Measurements from ENCODE around the gene SORL1.

DNA sequence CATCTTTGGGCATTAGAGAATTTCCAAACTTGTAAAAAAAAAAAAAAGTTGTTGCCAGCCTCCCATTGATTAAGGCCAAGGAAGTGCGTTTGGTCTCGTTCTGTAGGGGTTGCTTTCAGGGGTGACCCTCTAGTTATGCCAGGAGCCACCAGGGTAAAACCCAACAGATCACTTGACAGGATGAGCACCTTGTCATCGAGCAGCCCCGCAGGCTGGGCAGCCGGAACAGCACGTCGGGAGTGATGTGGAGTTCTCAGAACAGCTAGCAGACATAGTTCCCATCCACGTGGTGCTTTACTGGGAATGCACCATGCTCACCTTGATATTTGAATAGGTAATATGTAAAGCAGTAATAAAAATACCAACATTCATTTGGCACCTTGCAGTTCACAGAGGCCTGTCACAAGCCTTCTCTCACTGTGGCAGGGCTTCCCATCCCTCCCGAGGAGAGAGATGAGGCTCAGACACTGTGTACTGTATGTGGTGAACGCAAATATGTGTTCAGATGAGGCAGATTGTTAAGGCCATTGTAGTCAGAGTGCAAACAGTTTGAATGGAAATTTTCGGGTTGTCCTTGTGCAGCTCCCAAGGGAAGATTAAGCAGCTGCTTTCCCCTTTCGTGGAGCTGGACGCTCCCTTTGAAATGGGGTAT, 71.6 kb downstream of the SORL1 start:
- TF ChIP-seq, protein P1, sequence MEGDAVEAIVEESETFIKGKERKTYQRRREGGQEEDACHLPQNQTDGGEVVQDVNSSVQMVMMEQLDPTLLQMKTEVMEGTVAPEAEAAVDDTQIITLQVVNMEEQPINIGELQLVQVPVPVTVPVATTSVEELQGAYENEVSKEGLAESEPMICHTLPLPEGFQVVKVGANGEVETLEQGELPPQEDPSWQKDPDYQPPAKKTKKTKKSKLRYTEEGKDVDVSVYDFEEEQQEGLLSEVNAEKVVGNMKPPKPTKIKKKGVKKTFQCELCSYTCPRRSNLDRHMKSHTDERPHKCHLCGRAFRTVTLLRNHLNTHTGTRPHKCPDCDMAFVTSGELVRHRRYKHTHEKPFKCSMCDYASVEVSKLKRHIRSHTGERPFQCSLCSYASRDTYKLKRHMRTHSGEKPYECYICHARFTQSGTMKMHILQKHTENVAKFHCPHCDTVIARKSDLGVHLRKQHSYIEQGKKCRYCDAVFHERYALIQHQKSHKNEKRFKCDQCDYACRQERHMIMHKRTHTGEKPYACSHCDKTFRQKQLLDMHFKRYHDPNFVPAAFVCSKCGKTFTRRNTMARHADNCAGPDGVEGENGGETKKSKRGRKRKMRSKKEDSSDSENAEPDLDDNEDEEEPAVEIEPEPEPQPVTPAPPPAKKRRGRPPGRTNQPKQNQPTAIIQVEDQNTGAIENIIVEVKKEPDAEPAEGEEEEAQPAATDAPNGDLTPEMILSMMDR (conservative IDR thresholded peaks at IDR 0.05 in 1 of 2, IDR thresholded peaks at IDR 0.05 in 1 of 2; ENCODE audit: extremely low read depth in 1 of 2, insufficient read depth in 1 of 2, low read depth in 1 of 2, low read length in 2 of 2) = no peak
- no peak for TF ChIP-seq EZH2 (IDR thresholded peaks at IDR 0.05; ENCODE audit: borderline replicate concordance, low read length)
